A549 (cell line): ENCODE data around the gene SRGAP1. TPM values are rescaled to one million over a fixed set of nuclear protein-coding genes. Genes with fewer than 3 reads are reported as not detected.

ENCODE experiments used
- ATAC-seq, 2 experiments: fragments of 200-7000 bp in 1 of 2; fragments of >200 bp in 1 of 2; cut with Nextera tagmentation in 1 of 2; cut with Tn5 transposase in 1 of 2; 3 replicates each; pipeline versions ENCODE4 v1.8.0 to v1.9.1; 2018 to 2020; ENCODE audit warnings: mild to moderate bottlenecking in 1 of 2, moderate library complexity in 1 of 2
- CTCF ChIA-PET: fragments of 300-600 bp; sonication (Branson Sonifier 250); formaldehyde crosslinking; extraction: SDS; loops from one replicate; lab custom pipeline; 2021; ENCODE audit warnings: antibody characterized with exemption, inconsistent platforms; lab: Yijun Ruan, JAX
- POLR2A ChIA-PET: fragments of 350-600 bp; formaldehyde crosslinking; extraction: SDS; loops from one replicate; lab custom pipeline; 2021; ENCODE audit warnings: antibody characterized with exemption, inconsistent platforms; lab: Yijun Ruan, JAX
- DNase-seq, 2 experiments: peaks; one replicate each; pipeline versions ENCODE4 v3.0.0 to v3.0.0-alpha.2; 2011 to 2016; ENCODE audit warnings: low read depth in 1 of 2, low spot score in 1 of 2
- FAIRE-seq: peaks from 2 replicates; lab custom pipeline; 2011; peaks lifted over from hg19 to GRCh38; lab: Jason Lieb, UNC
- H3K27ac ChIP-seq, 2 experiments: fragments of >200 bp; sonication (Bioruptor Twin); formaldehyde crosslinking; 3 replicates each; pipeline ENCODE4 v1.5.1; 2016 to 2017
- H3K4me1 ChIP-seq: fragments of >200 bp; sonication (Bioruptor Twin); formaldehyde crosslinking; 3 replicates; pipeline ENCODE4 v1.6.1; 2016
- H3K4me2 ChIP-seq: fragments of >200 bp; sonication (Bioruptor Twin); formaldehyde crosslinking; 3 replicates; pipeline ENCODE4 v1.6.1; 2016
- H3K4me3 ChIP-seq: fragments of >200 bp; sonication (Bioruptor Twin); formaldehyde crosslinking; 3 replicates; pipeline ENCODE4 v1.5.1; 2016
- H3K9me3 ChIP-seq: fragments of >200 bp; sonication (Bioruptor Twin); formaldehyde crosslinking; 3 replicates; pipeline ENCODE4 v1.6.1; 2016
- CEBPB ChIP-seq, 2 experiments: fragments of >200 bp in 1 of 2; sonication (Bioruptor Twin) in 1 of 2; formaldehyde crosslinking in 1 of 2; IDR thresholded peaks; 2 replicates each; pipeline ENCODE4 v1.6.1; 2012 to 2016
- CHD2 ChIP-seq: fragments of 150-350 bp; IDR thresholded peaks from 2 replicates; pipeline ENCODE4 v1.6.1; 2014; ENCODE audit warnings: low read length; ENCODE audit not compliant: partially characterized antibody
- EHF ChIP-seq: fragments of 250-450 bp; sonication (Bioruptor Pico); IDR thresholded peaks from 2 replicates; pipeline ENCODE4 v1.5.0; 2020; ENCODE audit warnings: mild to moderate bottlenecking
- ELK1 ChIP-seq: fragments of 150-350 bp; IDR thresholded peaks from 2 replicates; pipeline ENCODE4 v1.6.1; 2014; ENCODE audit warnings: low read depth, mild to moderate bottlenecking, low read length
- ESRRA ChIP-seq: fragments of 150-350 bp; IDR thresholded peaks from 2 replicates; pipeline ENCODE4 v1.6.1; 2014; ENCODE audit warnings: mild to moderate bottlenecking, low read length, borderline replicate concordance
- FOXS1 ChIP-seq: fragments of 250-450 bp; sonication (Bioruptor Pico); IDR thresholded peaks from 2 replicates; pipeline ENCODE4 v1.5.0; 2020; ENCODE audit warnings: mild to moderate bottlenecking, moderate library complexity
- HDAC2 ChIP-seq: fragments of 200-600 bp; sonication (generic); IDR thresholded peaks from 2 replicates; pipeline ENCODE4 v1.6.1; 2016
- HOXB5 ChIP-seq: fragments of 250-450 bp; sonication (Bioruptor Pico); IDR thresholded peaks from 2 replicates; pipeline ENCODE4 v1.5.0; 2020; ENCODE audit warnings: mild to moderate bottlenecking, moderate library complexity
- JUNB ChIP-seq: fragments of >200 bp; sonication (Bioruptor Twin); formaldehyde crosslinking; IDR thresholded peaks from 2 replicates; pipeline ENCODE4 v1.6.1; 2016
- KDM1A ChIP-seq: fragments of 200-600 bp; sonication (generic); IDR thresholded peaks from 2 replicates; pipeline ENCODE4 v1.6.1; 2016; ENCODE audit warnings: low read depth, mild to moderate bottlenecking
- KDM5A ChIP-seq: fragments of 200-600 bp; sonication (generic); IDR thresholded peaks from 2 replicates; pipeline ENCODE4 v1.6.1; 2016; ENCODE audit warnings: antibody characterized with exemption, mild to moderate bottlenecking
- MAFK ChIP-seq: fragments of 450-650 bp; IDR thresholded peaks from 2 replicates; pipeline ENCODE4 v1.6.1; 2014; ENCODE audit not compliant: partially characterized antibody
- NFE2L2 ChIP-seq: fragments of 150-350 bp; conservative IDR thresholded peaks from 2 replicates; pipeline ENCODE4 v1.6.1; 2014; ENCODE audit warnings: low read length
- NPAS2 ChIP-seq: fragments of 250-450 bp; sonication (Bioruptor Pico); IDR thresholded peaks from 2 replicates; pipeline ENCODE4 v1.8.0; 2022; ENCODE audit warnings: mild to moderate bottlenecking, moderate library complexity, borderline replicate concordance
- POLR2A ChIP-seq: IDR thresholded peaks from 2 replicates; pipeline ENCODE4 v1.6.1; 2012; ENCODE audit warnings: mild to moderate bottlenecking, low read length
- RCOR1 ChIP-seq: fragments of 150-350 bp; IDR thresholded peaks from 2 replicates; pipeline ENCODE4 v1.6.1; 2014; ENCODE audit warnings: antibody characterized with exemption, low read length, low read depth
- RNF2 ChIP-seq: fragments of 200-600 bp; sonication (generic); IDR thresholded peaks from 2 replicates; pipeline ENCODE4 v1.6.1; 2016; ENCODE audit warnings: low read depth, mild to moderate bottlenecking, antibody characterized with exemption, moderate library complexity, borderline replicate concordance
- SMC3 ChIP-seq: fragments of >200 bp; sonication (Bioruptor Twin); formaldehyde crosslinking; IDR thresholded peaks from 3 replicates; pipeline ENCODE4 v1.6.1; 2018; ENCODE audit warnings: inconsistent platforms
- TP53 ChIP-seq: fragments of 250-450 bp; sonication (Bioruptor Pico); IDR thresholded peaks from 2 replicates; pipeline ENCODE4 v1.5.0; 2021; ENCODE audit warnings: mild to moderate bottlenecking, moderate library complexity
- ZNF302 ChIP-seq: fragments of 250-450 bp; sonication (Bioruptor Pico); IDR thresholded peaks from 2 replicates; pipeline ENCODE4 v1.9.0; 2021; ENCODE audit warnings: inconsistent platforms, mild to moderate bottlenecking, moderate library complexity
- ZSCAN20 ChIP-seq: fragments of 250-450 bp; sonication (Bioruptor Pico); IDR thresholded peaks from 2 replicates; pipeline ENCODE4 v1.8.0; 2022; ENCODE audit warnings: mild to moderate bottlenecking, moderate library complexity
- WGBS: methylation state at CpG from one replicate; pipeline ENCODE4 v1.1.6; 2017; ENCODE audit errors: missing lambda C conversion rate; 5-methylcytosine and 5-hydroxymethylcytosine counted together
- polyA plus RNA-seq, 4 experiments: library from polyadenylated mRNA; depleted of rRNA in 3 of 4; stranded (reverse); fragments of >200 nt; fragmentation: RNase III in 1 of 4; extraction: RNeasy Plus Mini Kit Qiagen cat#74134 plus additional on column Dnase treatment in 1 of 4; gene quantifications; 2 replicates in 3 of 4; 3 replicates in 1 of 4; pipeline ENCODE4 v1.2.3, GENCODE V29; 2011 to 2017
- TF ChIP-seq, protein P1 (sequence below): fragments of 200-600 bp; sonication (generic); IDR thresholded peaks from 2 replicates; pipeline ENCODE4 v1.6.1; 2016; ENCODE audit warnings: antibody characterized with exemption, mild to moderate bottlenecking, moderate library complexity
- TF ChIP-seq, protein P2 (sequence below): fragments of 450-650 bp; IDR thresholded peaks from 2 replicates; pipeline ENCODE4 v1.6.1; 2014; ENCODE audit warnings: antibody characterized with exemption
- TF ChIP-seq, protein P3 (sequence below): fragments of >200 bp; sonication (Bioruptor Twin); formaldehyde crosslinking; IDR thresholded peaks from 2 replicates; pipeline ENCODE4 v1.6.1; 2016
- TF ChIP-seq, protein P4 (sequence below): IDR thresholded peaks from 2 replicates; pipeline ENCODE4 v1.6.1; 2012
- TF ChIP-seq, protein P5 (sequence below): fragments of >200 bp; sonication (Bioruptor Twin); formaldehyde crosslinking; IDR thresholded peaks from 3 replicates; pipeline ENCODE4 v1.6.1; 2016

SRGAP1 gene
- polyA plus RNA-seq, 2 of the 4 experiments (the other 2 are of a cell fraction): 7.9 to 22.9 TPM

DNA sequence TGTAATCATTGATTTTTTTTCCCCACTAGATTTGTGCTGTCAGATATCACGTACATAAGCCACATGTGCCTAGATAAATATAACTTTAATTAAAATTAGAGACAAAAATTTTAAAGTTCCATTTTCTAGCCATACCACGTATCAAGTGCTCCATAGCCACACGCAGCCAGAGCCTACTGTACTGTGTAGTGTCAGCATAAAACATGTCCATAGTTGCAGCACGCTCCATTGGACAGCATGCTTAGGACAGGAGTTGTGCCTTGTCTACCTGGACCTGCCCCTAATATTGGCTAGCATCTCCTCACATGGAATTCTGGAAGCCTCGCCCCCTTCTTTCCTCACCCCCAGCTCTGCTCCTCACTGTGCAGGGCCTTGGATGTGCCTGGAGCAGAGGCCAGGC, 116.5 kb downstream of the SRGAP1 start:
- TF ChIP-seq, protein P1, sequence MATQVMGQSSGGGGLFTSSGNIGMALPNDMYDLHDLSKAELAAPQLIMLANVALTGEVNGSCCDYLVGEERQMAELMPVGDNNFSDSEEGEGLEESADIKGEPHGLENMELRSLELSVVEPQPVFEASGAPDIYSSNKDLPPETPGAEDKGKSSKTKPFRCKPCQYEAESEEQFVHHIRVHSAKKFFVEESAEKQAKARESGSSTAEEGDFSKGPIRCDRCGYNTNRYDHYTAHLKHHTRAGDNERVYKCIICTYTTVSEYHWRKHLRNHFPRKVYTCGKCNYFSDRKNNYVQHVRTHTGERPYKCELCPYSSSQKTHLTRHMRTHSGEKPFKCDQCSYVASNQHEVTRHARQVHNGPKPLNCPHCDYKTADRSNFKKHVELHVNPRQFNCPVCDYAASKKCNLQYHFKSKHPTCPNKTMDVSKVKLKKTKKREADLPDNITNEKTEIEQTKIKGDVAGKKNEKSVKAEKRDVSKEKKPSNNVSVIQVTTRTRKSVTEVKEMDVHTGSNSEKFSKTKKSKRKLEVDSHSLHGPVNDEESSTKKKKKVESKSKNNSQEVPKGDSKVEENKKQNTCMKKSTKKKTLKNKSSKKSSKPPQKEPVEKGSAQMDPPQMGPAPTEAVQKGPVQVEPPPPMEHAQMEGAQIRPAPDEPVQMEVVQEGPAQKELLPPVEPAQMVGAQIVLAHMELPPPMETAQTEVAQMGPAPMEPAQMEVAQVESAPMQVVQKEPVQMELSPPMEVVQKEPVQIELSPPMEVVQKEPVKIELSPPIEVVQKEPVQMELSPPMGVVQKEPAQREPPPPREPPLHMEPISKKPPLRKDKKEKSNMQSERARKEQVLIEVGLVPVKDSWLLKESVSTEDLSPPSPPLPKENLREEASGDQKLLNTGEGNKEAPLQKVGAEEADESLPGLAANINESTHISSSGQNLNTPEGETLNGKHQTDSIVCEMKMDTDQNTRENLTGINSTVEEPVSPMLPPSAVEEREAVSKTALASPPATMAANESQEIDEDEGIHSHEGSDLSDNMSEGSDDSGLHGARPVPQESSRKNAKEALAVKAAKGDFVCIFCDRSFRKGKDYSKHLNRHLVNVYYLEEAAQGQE: no peak
- TF ChIP-seq CEBPB (IDR thresholded peaks at IDR 0.05) (no peak), POLR2A (no peak), EHF (CRISPR knock-in tag) (no peak), HOXB5 (no peak), CHD2 (no peak), NFE2L2 (no peak), NPAS2 (CRISPR knock-in tag) (no peak), KDM1A (no peak), ZSCAN20 (CRISPR knock-in tag) (no peak), SMC3 (no peak), FOXS1 (CRISPR knock-in tag) (no peak), KDM5A (no peak), RNF2 (no peak)
- TF ChIP-seq, protein P2, sequence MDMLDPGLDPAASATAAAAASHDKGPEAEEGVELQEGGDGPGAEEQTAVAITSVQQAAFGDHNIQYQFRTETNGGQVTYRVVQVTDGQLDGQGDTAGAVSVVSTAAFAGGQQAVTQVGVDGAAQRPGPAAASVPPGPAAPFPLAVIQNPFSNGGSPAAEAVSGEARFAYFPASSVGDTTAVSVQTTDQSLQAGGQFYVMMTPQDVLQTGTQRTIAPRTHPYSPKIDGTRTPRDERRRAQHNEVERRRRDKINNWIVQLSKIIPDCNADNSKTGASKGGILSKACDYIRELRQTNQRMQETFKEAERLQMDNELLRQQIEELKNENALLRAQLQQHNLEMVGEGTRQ: no peak
- TF ChIP-seq, protein P3, sequence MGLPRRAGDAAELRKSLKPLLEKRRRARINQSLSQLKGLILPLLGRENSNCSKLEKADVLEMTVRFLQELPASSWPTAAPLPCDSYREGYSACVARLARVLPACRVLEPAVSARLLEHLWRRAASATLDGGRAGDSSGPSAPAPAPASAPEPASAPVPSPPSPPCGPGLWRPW: no peak
- TF ChIP-seq, all 56 proteins: peak for 0
- no peak for FAIRE-seq
- ChIA-PET POLR2A (no interaction called here), CTCF (interaction anchor here (2.7 kb wide), 1 partner anchor 117 kb away, joined by 9 read pairs; the partner anchor contains the start of gene SRGAP1)
- no peak for DNase-seq
- no peak overlapping the region for H3K4me2 ChIP-seq
- 97% methylated on average over 5 of the region's 5 CpGs for WGBS
- no peak overlapping the region for H3K27ac ChIP-seq
- H3K9me3 ChIP-seq: no peaks in the 10 kb centered on the region
- peaks cover 16% of the 10 kb centered on the region; the same call in 2 of the 3 replicates for H3K4me1 ChIP-seq
- no peak overlapping the region for H3K4me3 ChIP-seq
- ATAC-seq: peak; percentile 23 to 59; a peak in 4 of 6 replicates

DNA sequence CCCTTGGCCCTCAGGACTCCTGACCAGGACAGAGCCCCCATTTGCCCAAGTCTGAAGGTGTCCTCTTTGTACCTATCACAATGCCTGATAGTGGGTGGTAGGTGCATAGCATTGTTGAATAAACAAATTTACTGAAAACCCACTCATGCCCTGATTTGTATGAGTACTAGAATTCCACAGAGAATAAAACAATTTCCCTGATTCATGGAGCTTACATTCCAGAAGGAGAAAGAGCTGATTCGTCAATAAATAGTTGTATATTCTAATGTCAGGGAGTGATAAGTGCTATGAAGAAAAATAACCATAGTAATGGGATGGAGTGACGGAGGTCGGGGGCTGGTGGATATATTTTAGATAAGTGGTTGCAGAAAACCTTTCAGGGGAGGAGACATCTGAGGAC, 117.0 kb downstream of the SRGAP1 start:
- Histone ChIP-seq H3K4me3 (no peak overlapping the region), H3K9me3 (no peaks in the 10 kb centered on the region), H3K4me2 (no peak overlapping the region), H3K27ac (no peak overlapping the region), H3K4me1 (peaks cover 13% of the 10 kb centered on the region)
- ChIA-PET CTCF (interaction anchor here (2.7 kb wide), 1 partner anchor 117 kb away, joined by 9 read pairs; the partner anchor contains the start of gene SRGAP1), POLR2A (no interaction called here)
- ATAC-seq: 0 out of 6 replicates have a peak, but pooled peaks of 1 of the 2 experiments have one; percentile 39
- FAIRE-seq: no peak
- no peak for DNase-seq
- WGBS: 94% methylated on average over 3 of the region's 3 CpGs
- no peak for TF ChIP-seq HOXB5
- TF ChIP-seq MAFK: peak; percentile 91
- no peak for TF ChIP-seq RNF2
- TF ChIP-seq, all 56 proteins: peak for 1

GRCh38 chr12:63963868-63964267, 119.4 kb downstream of the SRGAP1 start:
- POLR2A ChIA-PET: no interaction called here
- Histone ChIP-seq H3K4me2 (no peak overlapping the region), H3K4me3 (no peak overlapping the region), H3K9me3 (no peaks in the 10 kb centered on the region), H3K27ac (no peak overlapping the region; a peak in 1 of 6 replicates), H3K4me1 (peaks cover 29% of the 10 kb centered on the region)
- CTCF ChIA-PET: interaction anchor here (1.2 to 2.1 kb wide), 3 partner anchors 18 to 120 kb away, joined by 4 to 7 read pairs (median 5); partner anchors contain the start of gene SRGAP1
- no peak for FAIRE-seq
- ATAC-seq: no peak
- WGBS: 90% methylated on average over 2 of the region's 2 CpGs
- no peak for DNase-seq
- TF ChIP-seq ESRRA: no peak
- TF ChIP-seq, protein P4, sequence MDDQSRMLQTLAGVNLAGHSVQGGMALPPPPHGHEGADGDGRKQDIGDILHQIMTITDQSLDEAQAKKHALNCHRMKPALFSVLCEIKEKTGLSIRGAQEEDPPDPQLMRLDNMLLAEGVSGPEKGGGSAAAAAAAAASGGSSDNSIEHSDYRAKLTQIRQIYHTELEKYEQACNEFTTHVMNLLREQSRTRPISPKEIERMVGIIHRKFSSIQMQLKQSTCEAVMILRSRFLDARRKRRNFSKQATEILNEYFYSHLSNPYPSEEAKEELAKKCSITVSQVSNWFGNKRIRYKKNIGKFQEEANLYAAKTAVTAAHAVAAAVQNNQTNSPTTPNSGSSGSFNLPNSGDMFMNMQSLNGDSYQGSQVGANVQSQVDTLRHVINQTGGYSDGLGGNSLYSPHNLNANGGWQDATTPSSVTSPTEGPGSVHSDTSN: no peak
- TF ChIP-seq RCOR1: no peak
- TF ChIP-seq NPAS2 (CRISPR knock-in tag): no peak
- no peak for TF ChIP-seq HDAC2
- TF ChIP-seq, protein P5, sequence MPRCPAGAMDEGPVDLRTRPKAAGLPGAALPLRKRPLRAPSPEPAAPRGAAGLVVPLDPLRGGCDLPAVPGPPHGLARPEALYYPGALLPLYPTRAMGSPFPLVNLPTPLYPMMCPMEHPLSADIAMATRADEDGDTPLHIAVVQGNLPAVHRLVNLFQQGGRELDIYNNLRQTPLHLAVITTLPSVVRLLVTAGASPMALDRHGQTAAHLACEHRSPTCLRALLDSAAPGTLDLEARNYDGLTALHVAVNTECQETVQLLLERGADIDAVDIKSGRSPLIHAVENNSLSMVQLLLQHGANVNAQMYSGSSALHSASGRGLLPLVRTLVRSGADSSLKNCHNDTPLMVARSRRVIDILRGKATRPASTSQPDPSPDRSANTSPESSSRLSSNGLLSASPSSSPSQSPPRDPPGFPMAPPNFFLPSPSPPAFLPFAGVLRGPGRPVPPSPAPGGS: no peak
- TF ChIP-seq ELK1: no peak
- TF ChIP-seq MAFK: no peak
- TF ChIP-seq JUNB: no peak
- TF ChIP-seq ZNF302: no peak
- TF ChIP-seq TP53 (CRISPR knock-in tag): no peak
- no peak for TF ChIP-seq FOXS1 (CRISPR knock-in tag)
